ENCODE results near the gene PGBD4. TPM values are rescaled to one million over a fixed set of nuclear protein-coding genes. Genes with fewer than 3 reads are reported as not detected.

Gene PGBD4
- total and polyA plus RNA-seq, 11 donors, result 0.86 to 2.1 (median 1.4) TPM

GRCh38 chr15:34102175-34102925 is 467 bp downstream of the PGBD4 start:
- no peaks in the 10 kb centered on the region for H3K9me3 ChIP-seq
- intact Hi-C loops (cut with DNase I), result loop anchor here in 8 of 10 donors (5.0 to 10.0 kb wide), 8 partner anchors 68 to 265 kb away; partner anchors contain the start of genes LPCAT4 (in 4 of the 8), KATNBL1 (in 2 of the 8), AVEN (in 1 of the 8) and EMC4 (in 1 of the 8)
- peaks cover 0 to 4% (median 0%) of the 10 kb centered on the region in 9 donors for H3K36me3 ChIP-seq
- WGBS, 4 donors, result 24 to 29% (median 26%) methylated on average over 29 of the region's 29 CpGs
- ATAC-seq (peak in 2 of 4 donors; percentile 33 to 36), DNase-seq (no peak)
- H3K27ac ChIP-seq, result peak overlapping the region; percentile 4 to 95 (median 88)
- no peaks in the 10 kb centered on the region for H3K27me3 ChIP-seq
- peak overlapping the region; percentile 72 to 95 (median 86) for H3K4me3 ChIP-seq
- H3K4me1 ChIP-seq, result peaks cover 6 to 34% (median 22%) of the 10 kb centered on the region in 12 donors
- TF ChIP-seq POLR2A (IDR thresholded peaks at IDR 0.05), result no peak
- no peak for TF ChIP-seq CTCF (IDR thresholded peaks at IDR 0.05)

DNA sequence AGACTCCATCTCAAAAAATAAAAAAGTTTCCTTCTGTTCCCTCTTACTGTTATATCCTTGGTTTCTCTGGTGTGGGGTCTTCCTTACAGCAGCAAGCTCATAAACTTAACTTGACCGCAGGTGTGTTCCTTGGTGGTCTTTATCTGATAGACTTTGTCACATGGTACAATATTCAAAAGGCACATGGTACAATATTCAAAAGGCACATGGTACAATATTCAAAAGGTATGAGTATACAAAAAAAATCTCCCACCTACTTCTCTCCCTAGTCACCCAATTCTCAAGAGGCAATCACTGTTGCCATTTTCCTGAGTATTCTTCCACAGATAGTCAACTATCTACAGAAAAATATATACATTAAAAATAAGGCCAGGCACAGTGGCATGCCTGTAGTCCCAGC is 4.5 kb downstream of the PGBD4 start:
- WGBS, 4 donors, result 89 to 95% (median 93%) methylated on average over 1 of the region's 1 CpG
- no peak for DNase-seq
- Histone ChIP-seq H3K27me3 (no peaks in the 10 kb centered on the region), H3K4me1 (peaks cover 0 to 8% (median 4%) of the 10 kb centered on the region in 12 donors), H3K4me3 (no peak overlapping the region), H3K36me3 (peaks cover 0 to 4% (median 0%) of the 10 kb centered on the region in 9 donors), H3K27ac (no peak overlapping the region), H3K9me3 (no peaks in the 10 kb centered on the region)
- intact Hi-C loops (cut with DNase I), result loop anchor here in 6 of 10 donors (5.0 to 10.0 kb wide), 4 partner anchors 72 to 258 kb away; partner anchors contain the start of genes LPCAT4 (in 3 of the 6), AVEN (in 1 of the 6), KATNBL1 (in 1 of the 6) and SLC12A6 (in 1 of the 6)
- no peak for TF ChIP-seq POLR2A (IDR thresholded peaks at IDR 0.05)
- TF ChIP-seq CTCF (IDR thresholded peaks at IDR 0.05), result no peak
- no peak for ATAC-seq

GRCh38 chr15:34107315-34107714 is 5.4 kb downstream of the PGBD4 start:
- TF ChIP-seq CTCF (IDR thresholded peaks at IDR 0.05) (no peak), POLR2A (IDR thresholded peaks at IDR 0.05) (no peak)
- H3K4me3 ChIP-seq, result no peak overlapping the region
- ATAC-seq (no peak), DNase-seq (no peak)
- H3K27me3 ChIP-seq, result no peaks in the 10 kb centered on the region
- no peaks in the 10 kb centered on the region for H3K9me3 ChIP-seq
- intact Hi-C loops (cut with DNase I), result loop anchor here in 6 of 10 donors (5.0 to 10.0 kb wide), 4 partner anchors 73 to 257 kb away; partner anchors contain the start of genes LPCAT4 (in 3 of the 6), AVEN (in 1 of the 6), KATNBL1 (in 1 of the 6) and SLC12A6 (in 1 of the 6)
- peaks cover 0 to 4% (median 0%) of the 10 kb centered on the region in 9 donors for H3K36me3 ChIP-seq
- peaks cover 0 to 8% (median 4%) of the 10 kb centered on the region in 12 donors for H3K4me1 ChIP-seq
- WGBS, 4 donors, result 91 to 94% (median 92%) methylated on average over 2 of the region's 2 CpGs
- H3K27ac ChIP-seq, result no peak overlapping the region
